Adrenal gland (tissue), 12 donors: ENCODE measurements around the gene PKIB. TPM values are rescaled to one million over a fixed set of nuclear protein-coding genes. Genes with fewer than 3 reads are reported as not detected.

Experiments used
- DNase-seq, 7 donors: peaks; one replicate each; pipeline ENCODE4 v3.0.0-alpha.2; 2019 to 2020
- H3K27ac ChIP-seq, 5 donors: fragments of 200-600 bp; sonication (generic) in 4 of 5; 1 replicate in 3 of 5; 2 replicates in 2 of 5; pipeline versions ENCODE4 v1.5.1 to v1.8.0; 2016 to 2020; ENCODE audit warnings: mild to moderate bottlenecking in 1 of 5
- H3K27me3 ChIP-seq: fragments of 200-600 bp; 2 replicates; pipeline ENCODE4 v1.8.0; 2021
- H3K36me3 ChIP-seq, 2 donors: fragments of 200-600 bp; replicated peaks in 1 of 2; 1 replicate in 1 of 2; 2 replicates in 1 of 2; pipeline versions ENCODE4 v1.5.1 to v1.8.0; 2018 to 2022
- H3K4me1 ChIP-seq, 2 donors: fragments of 200-600 bp; replicated peaks in 1 of 2; 1 replicate in 1 of 2; 2 replicates in 1 of 2; pipeline versions ENCODE4 v1.5.1 to v1.8.0; 2018 to 2021
- H3K4me3 ChIP-seq, 4 donors: fragments of 200-600 bp; sonication (generic) in 3 of 4; one replicate each; pipeline ENCODE4 v1.5.1; 2016 to 2018
- H3K9me3 ChIP-seq, 3 donors: fragments of 200-600 bp; sonication (generic) in 1 of 3; replicated peaks in 1 of 3; 1 replicate in 2 of 3; 2 replicates in 1 of 3; pipeline versions ENCODE4 v1.5.1 to v1.8.0; 2016 to 2021
- CTCF ChIP-seq, 6 experiments: fragments of 450-650 bp in 4 of 6; fragments of 200-600 bp in 2 of 6; sonication (generic) in 1 of 6; IDR thresholded peaks; 1 replicate in 5 of 6; 2 replicates in 1 of 6; pipeline versions ENCODE4 v1.5.1 to v1.8.0; 2016 to 2021; ENCODE audit warnings: antibody characterized with exemption in 6 of 6, mild to moderate bottlenecking in 2 of 6, moderate library complexity in 1 of 6
- POLR2A ChIP-seq, 2 donors: fragments of 450-650 bp; IDR thresholded peaks; one replicate each; pipeline ENCODE4 v1.6.1; 2017; ENCODE audit warnings: antibody characterized with exemption in 2 of 2, mild to moderate bottlenecking in 2 of 2, moderate library complexity in 1 of 2
- WGBS, 4 donors: extraction: QIAGEN DNeasy Blood & Tissue Kit in 2 of 4; methylation state at CpG; one replicate each; pipeline versions ENCODE4 v1.1.5 to v1.1.7; 2013 to 2017; 5-methylcytosine and 5-hydroxymethylcytosine counted together
- intact Hi-C, 2 donors: fragments of 100-400 bp; cut with DNase I; formaldehyde crosslinking; loops; one replicate each; pipeline versions ENCODE4 v1.14.1 to v1.15.0; 2022 to 2023
- polyA plus RNA-seq, 3 donors: library from polyadenylated mRNA; stranded (reverse); fragments of 200-250 nt in 2 of 3; fragments of 350-450 nt in 1 of 3; fragmentation: Illumina TruSeq in 1 of 3; extraction: RNeasy Lipid Tissue Mini Kit (QIAGEN cat#74804) in 1 of 3; gene quantifications; one replicate each; pipeline ENCODE4 v1.2.3, GENCODE V29; 2013 to 2014
- total RNA-seq, 9 donors: library from RNA; depleted of rRNA in 4 of 9; stranded (reverse); fragments of >200 nt in 4 of 9; fragments of 120-200 nt in 1 of 9; fragmentation: NEBNext Ultra II Directional in 1 of 9; extraction: Animal tissue kit (Norgen Biotek cat#: 25700) in 1 of 9; gene quantifications; one replicate each; pipeline versions ENCODE4 v1.1.0 to v1.2.4, GENCODE V29; 2013 to 2023
- donor health status: healthy with polysubstance abuse.
- donor health status: Bipolar disorder and iron deficiency.
- donor health status: DM: yes; HTN: yes; CAD: no.
- donor health status: DM: no; HTN: no; CAD: no.
- donor health status: DM: no; HTN: no; CAD: no.
- donor health status: DM: yes; HTN: yes; CAD: no.

PKIB gene
- total and polyA plus RNA-seq, 12 donors, result 0.48 to 6.2 (median 2.5) TPM

- intact Hi-C loops, result no loop called here
- no peak overlapping the region for H3K4me3 ChIP-seq
- no peaks in the 10 kb centered on the region for H3K4me1 ChIP-seq
- no peaks in the 10 kb centered on the region for H3K27me3 ChIP-seq
- 36 to 80% (median 56%) methylated on average over 1 of the region's 1 CpG for WGBS, 4 donors
- no peak overlapping the region for H3K27ac ChIP-seq
- H3K9me3 ChIP-seq, result no peaks in the 10 kb centered on the region
- TF ChIP-seq POLR2A (IDR thresholded peaks at IDR 0.05) (no peak), CTCF (IDR thresholded peaks at IDR 0.05) (no peak)
- H3K36me3 ChIP-seq, result no peaks in the 10 kb centered on the region
- no peak for DNase-seq
Measured at GRCh38 chr6:122727244-122727643, 117.0 kb downstream of the PKIB start.

GRCh38 chr6:122730334-122730733 lies 120.1 kb downstream of the PKIB start:
- no peak for TF ChIP-seq CTCF (IDR thresholded peaks at IDR 0.05)
- H3K4me1 ChIP-seq, result no peaks in the 10 kb centered on the region
- H3K9me3 ChIP-seq, result no peaks in the 10 kb centered on the region
- H3K27ac ChIP-seq, result no peak overlapping the region
- 75 to 90% (median 82%) methylated on average over 3 of the region's 3 CpGs for WGBS, 4 donors
- H3K36me3 ChIP-seq, result no peaks in the 10 kb centered on the region
- H3K27me3 ChIP-seq, result no peaks in the 10 kb centered on the region
- no peak overlapping the region for H3K4me3 ChIP-seq
- no peak for DNase-seq
- intact Hi-C loops, result loop anchor here (2.0 to 5.0 kb wide), 3 partner anchors 108 to 587 kb away; no protein-coding TSS in a partner anchor

GRCh38 chr6:122730775-122731386 lies 120.7 kb downstream of the PKIB start:
- intact Hi-C loops, result loop anchor here (2.0 to 5.0 kb wide), 3 partner anchors 108 to 586 kb away; no protein-coding TSS in a partner anchor
- 1 to 2% (median 1%) methylated on average over 4 of the region's 4 CpGs for WGBS, 4 donors
- Histone ChIP-seq H3K27me3 (no peaks in the 10 kb centered on the region), H3K4me1 (no peaks in the 10 kb centered on the region), H3K27ac (no peak overlapping the region), H3K36me3 (no peaks in the 10 kb centered on the region), H3K4me3 (no peak overlapping the region), H3K9me3 (no peaks in the 10 kb centered on the region)
- DNase-seq, result peak in 2 of 7 donors; percentile 4 to 33
- TF ChIP-seq POLR2A (IDR thresholded peaks at IDR 0.05) (no peak), CTCF (IDR thresholded peaks at IDR 0.05) (peak; percentile 63 to 90 (median 77))

- H3K27ac ChIP-seq, result no peak overlapping the region
- no peak overlapping the region for H3K4me3 ChIP-seq
- intact Hi-C loops, result loop anchor here (5.0 kb wide), 2 partner anchors 119 to 584 kb away; no protein-coding TSS in a partner anchor
- no peaks in the 10 kb centered on the region for H3K27me3 ChIP-seq
- no peaks in the 10 kb centered on the region for H3K36me3 ChIP-seq
- 60 to 66% (median 65%) methylated on average over 4 of the region's 4 CpGs for WGBS, 4 donors
- TF ChIP-seq POLR2A (IDR thresholded peaks at IDR 0.05) (no peak), CTCF (IDR thresholded peaks at IDR 0.05) (no peak)
- DNase-seq, result no peak
- no peaks in the 10 kb centered on the region for H3K9me3 ChIP-seq
- H3K4me1 ChIP-seq, result no peaks in the 10 kb centered on the region
Measured at GRCh38 chr6:122733259-122733658, 123.1 kb downstream of the PKIB start.
